PC-9 (cell line): ENCODE results near the gene ARL8B. TPM values are rescaled to one million over a fixed set of nuclear protein-coding genes. Genes with fewer than 3 reads are reported as not detected.

Source experiments
- BruUV-seq: library from RNA; stranded (reverse); fragments of 400-500 nt; replicated peaks from 2 replicates; lab custom pipeline; 2021; lab: Mats Ljungman, UMichigan
- CTCF ChIA-PET: fragments of 300-600 bp; sonication (Branson Sonifier 250); formaldehyde crosslinking; loops from one replicate; lab custom pipeline; 2022; ENCODE audit warnings: antibody characterized with exemption; lab: Charles Lee
- POLR2A ChIA-PET: fragments of 300-600 bp; sonication (Branson Sonifier 250); formaldehyde crosslinking; loops from one replicate; lab custom pipeline; 2022; ENCODE audit warnings: antibody characterized with exemption; ENCODE audit not compliant: unreplicated experiment; lab: Charles Lee
- DNase-seq, 2 experiments: peaks; one replicate each; pipeline versions ENCODE4 v3.0.0 to v3.0.0-alpha.2; 2015 to 2022; ENCODE audit warnings: mixed read lengths in 1 of 2
- H2AFZ ChIP-seq: fragments of 200-600 bp; sonication (generic); 2 replicates; pipeline ENCODE4 v1.8.1; 2017; ENCODE audit warnings: antibody characterized with exemption
- H3F3A ChIP-seq: fragments of 200-600 bp; sonication (generic); 2 replicates; pipeline ENCODE4 v1.8.1; 2017; ENCODE audit warnings: antibody characterized with exemption, mild to moderate bottlenecking, low read depth; ENCODE audit not compliant: insufficient read depth
- H3K27ac ChIP-seq: fragments of 200-600 bp; sonication (generic); 2 replicates; pipeline ENCODE4 v1.6.1; 2016; ENCODE audit warnings: mixed run types
- H3K27me3 ChIP-seq: fragments of 200-600 bp; sonication (generic); 2 replicates; pipeline ENCODE4 v1.6.1; 2016; ENCODE audit warnings: low read depth, mixed run types; ENCODE audit not compliant: insufficient read depth
- H3K36me3 ChIP-seq: fragments of 200-600 bp; sonication (generic); 2 replicates; pipeline ENCODE4 v1.6.1; 2016; ENCODE audit warnings: low read depth, mixed run types
- H3K4me1 ChIP-seq: fragments of 200-600 bp; sonication (generic); replicated peaks from 2 replicates; pipeline ENCODE4 v1.6.1; 2016; ENCODE audit warnings: mixed run types; ENCODE audit not compliant: insufficient read depth
- H3K4me2 ChIP-seq: fragments of 200-600 bp; sonication (generic); 2 replicates; pipeline ENCODE4 v1.6.1; 2017; ENCODE audit warnings: mixed run types
- H3K4me3 ChIP-seq: fragments of 200-600 bp; sonication (generic); 2 replicates; pipeline ENCODE4 v1.6.1; 2016; ENCODE audit warnings: mixed run types
- H3K79me2 ChIP-seq: fragments of 200-600 bp; sonication (generic); 2 replicates; pipeline ENCODE4 v1.6.1; 2017; ENCODE audit warnings: low read depth, mixed run types
- H3K9me2 ChIP-seq: fragments of 200-600 bp; sonication (generic); 2 replicates; pipeline ENCODE4 v1.8.1; 2017; ENCODE audit warnings: mild to moderate bottlenecking; ENCODE audit not compliant: insufficient read depth
- H3K9me3 ChIP-seq: fragments of 200-600 bp; sonication (generic); 2 replicates; pipeline ENCODE4 v1.8.1; 2016; ENCODE audit warnings: low read depth; ENCODE audit not compliant: insufficient read depth
- H4K20me1 ChIP-seq: fragments of 200-600 bp; sonication (generic); 2 replicates; pipeline ENCODE4 v1.8.1; 2017; ENCODE audit not compliant: insufficient read depth
- EZH2 ChIP-seq: fragments of 200-600 bp; sonication (generic); IDR thresholded peaks from 2 replicates; pipeline ENCODE4 v1.8.0; 2017; ENCODE audit warnings: antibody characterized with exemption, low read depth
- intact Hi-C: fragments of 100-400 bp; cut with micrococcal nuclease; formaldehyde crosslinking; loops from one replicate; pipeline ENCODE4 v1.10.0; 2022; ENCODE audit not compliant: unreplicated experiment
- total RNA-seq: library from RNA; stranded (reverse); gene quantifications from 2 replicates; pipeline ENCODE4 v1.2.3, GENCODE V29; 2021
- TF ChIP-seq, protein P1 (sequence below): fragments of 200-600 bp; sonication (generic); conservative IDR thresholded peaks from 2 replicates; pipeline ENCODE4 v1.6.1; 2017; ENCODE audit warnings: mixed run types, antibody characterized with exemption, mild to moderate bottlenecking, moderate library complexity

ARL8B gene
- total RNA-seq, 1 experiment from 2014 or later: 45.4 TPM

DNA sequence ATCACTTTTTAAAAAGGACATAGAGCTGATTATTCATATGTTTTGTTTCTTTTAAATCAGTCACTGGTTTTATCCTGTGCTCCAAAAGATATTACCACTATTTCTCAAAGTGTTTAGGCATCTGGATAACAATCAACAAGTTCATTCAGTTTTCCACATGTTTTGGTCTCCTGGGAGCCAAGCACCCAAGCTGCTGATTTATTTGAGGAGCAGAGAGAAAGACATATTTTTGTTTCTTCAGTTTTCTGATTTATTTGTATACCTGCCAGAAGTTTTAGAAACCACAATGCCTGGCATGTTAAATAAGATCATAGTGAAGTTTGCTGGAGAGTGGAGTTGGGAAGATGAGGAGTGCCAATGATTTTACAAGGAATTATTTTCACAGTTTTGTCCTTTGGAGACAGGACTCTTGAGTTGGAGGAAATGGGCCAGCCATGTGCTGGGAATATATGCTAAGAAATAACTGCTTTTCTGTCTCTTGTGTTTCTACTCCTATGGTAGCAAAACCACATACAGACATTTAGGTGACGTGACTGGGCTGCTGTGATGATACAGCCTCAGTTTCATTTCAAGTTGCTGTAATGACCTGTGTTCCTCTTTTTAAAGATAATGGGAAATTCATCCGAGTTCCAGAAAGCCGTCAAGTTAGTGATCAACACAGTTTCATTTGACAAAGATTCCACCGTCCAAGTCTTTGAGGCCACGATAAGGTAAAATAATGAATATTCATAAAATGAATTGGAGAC is 77.1 kb downstream of the ARL8B start:
- ChIA-PET POLR2A (no interaction called here), CTCF (no interaction called here)
- H3K27me3 ChIP-seq: no peaks in the 10 kb centered on the region
- H2AFZ ChIP-seq: no peak overlapping the region
- peaks cover 7% of the 10 kb centered on the region; the same call in 1 of the 2 replicates for H3K36me3 ChIP-seq
- no peak for DNase-seq
- no TSS peak for BruUV-seq
- intact Hi-C loops: loop anchor here (5.0 kb wide), 3 partner anchors 182 to 487 kb away; no protein-coding TSS in a partner anchor
- no peaks in the 10 kb centered on the region for H4K20me1 ChIP-seq
- H3K27ac ChIP-seq: peak overlapping the region; percentile 100
- no peak overlapping the region for H3K4me3 ChIP-seq
- peaks cover 48% of the 10 kb centered on the region for H3K4me1 ChIP-seq
- H3K9me3 ChIP-seq: no peaks in the 10 kb centered on the region
- peaks cover 47% of the 10 kb centered on the region for H3F3A ChIP-seq
- no peaks in the 10 kb centered on the region for H3K9me2 ChIP-seq
- H3K79me2 ChIP-seq: peaks cover 48% of the 10 kb centered on the region
- TF ChIP-seq, protein P1, sequence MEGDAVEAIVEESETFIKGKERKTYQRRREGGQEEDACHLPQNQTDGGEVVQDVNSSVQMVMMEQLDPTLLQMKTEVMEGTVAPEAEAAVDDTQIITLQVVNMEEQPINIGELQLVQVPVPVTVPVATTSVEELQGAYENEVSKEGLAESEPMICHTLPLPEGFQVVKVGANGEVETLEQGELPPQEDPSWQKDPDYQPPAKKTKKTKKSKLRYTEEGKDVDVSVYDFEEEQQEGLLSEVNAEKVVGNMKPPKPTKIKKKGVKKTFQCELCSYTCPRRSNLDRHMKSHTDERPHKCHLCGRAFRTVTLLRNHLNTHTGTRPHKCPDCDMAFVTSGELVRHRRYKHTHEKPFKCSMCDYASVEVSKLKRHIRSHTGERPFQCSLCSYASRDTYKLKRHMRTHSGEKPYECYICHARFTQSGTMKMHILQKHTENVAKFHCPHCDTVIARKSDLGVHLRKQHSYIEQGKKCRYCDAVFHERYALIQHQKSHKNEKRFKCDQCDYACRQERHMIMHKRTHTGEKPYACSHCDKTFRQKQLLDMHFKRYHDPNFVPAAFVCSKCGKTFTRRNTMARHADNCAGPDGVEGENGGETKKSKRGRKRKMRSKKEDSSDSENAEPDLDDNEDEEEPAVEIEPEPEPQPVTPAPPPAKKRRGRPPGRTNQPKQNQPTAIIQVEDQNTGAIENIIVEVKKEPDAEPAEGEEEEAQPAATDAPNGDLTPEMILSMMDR: no peak
- TF ChIP-seq EZH2: no peak
- peak overlapping the region; percentile 89; the same call in 1 of the 2 replicates for H3K4me2 ChIP-seq

- CTCF ChIA-PET: no interaction called here
- Histone ChIP-seq H3K4me3 (no peak overlapping the region), H4K20me1 (no peaks in the 10 kb centered on the region), H3K4me1 (peaks cover 25% of the 10 kb centered on the region), H3K9me3 (no peaks in the 10 kb centered on the region), H3K27ac (no peak overlapping the region), H3K79me2 (peaks cover 32% of the 10 kb centered on the region), H3K4me2 (no peak overlapping the region), H3F3A (peaks cover 24% of the 10 kb centered on the region), H3K27me3 (no peaks in the 10 kb centered on the region), H3K9me2 (no peaks in the 10 kb centered on the region), H2AFZ (no peak overlapping the region), H3K36me3 (peaks cover 7% of the 10 kb centered on the region; the same call in 1 of the 2 replicates)
- TF ChIP-seq, protein P1: no peak
- no peak for TF ChIP-seq EZH2
- no peak for DNase-seq
- POLR2A ChIA-PET: no interaction called here
- intact Hi-C loops: no loop called here
- BruUV-seq: no TSS peak
Measured at GRCh38 chr3:5201536-5201935, 79.4 kb downstream of the ARL8B start.

DNA sequence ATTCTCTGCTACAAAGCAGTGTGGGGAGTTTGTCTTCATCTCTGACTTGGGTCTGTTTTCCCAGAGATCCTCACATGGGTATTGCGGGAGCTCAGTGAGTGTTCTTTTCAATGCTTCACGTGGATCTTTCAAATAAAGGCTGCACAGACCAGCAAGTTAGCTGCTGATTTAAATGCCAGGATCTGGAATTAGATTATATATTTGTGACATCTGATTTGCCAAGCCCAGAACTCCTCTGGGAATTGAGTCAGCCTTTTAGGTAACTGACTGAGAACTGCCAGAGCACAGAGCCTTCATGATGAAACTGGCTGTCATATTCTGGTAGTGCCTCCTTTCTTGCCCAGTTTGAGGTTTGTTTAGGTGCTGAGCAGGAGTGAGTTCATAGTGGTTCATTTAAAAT is 80.1 kb downstream of the ARL8B start:
- intact Hi-C loops: no loop called here
- Histone ChIP-seq H3K4me3 (no peak overlapping the region), H3K4me1 (peaks cover 19% of the 10 kb centered on the region), H3K9me3 (no peaks in the 10 kb centered on the region), H2AFZ (no peak overlapping the region), H4K20me1 (no peaks in the 10 kb centered on the region), H3F3A (peaks cover 17% of the 10 kb centered on the region), H3K36me3 (peaks cover 7% of the 10 kb centered on the region; the same call in 1 of the 2 replicates), H3K9me2 (no peaks in the 10 kb centered on the region), H3K27me3 (no peaks in the 10 kb centered on the region), H3K27ac (no peak overlapping the region), H3K4me2 (no peak overlapping the region), H3K79me2 (peaks cover 32% of the 10 kb centered on the region)
- no peak for DNase-seq
- TF ChIP-seq, protein P1: no peak
- TF ChIP-seq EZH2: no peak
- CTCF ChIA-PET: no interaction called here
- no TSS peak for BruUV-seq
- POLR2A ChIA-PET: no interaction called here
